ENCODE measurements around the gene PMVK. TPM values are rescaled to one million over a fixed set of nuclear protein-coding genes. Genes with fewer than 3 reads are reported as not detected.

PMVK gene
- total RNA-seq, 1 donor from 2014 or later: 9.6 TPM

DNA sequence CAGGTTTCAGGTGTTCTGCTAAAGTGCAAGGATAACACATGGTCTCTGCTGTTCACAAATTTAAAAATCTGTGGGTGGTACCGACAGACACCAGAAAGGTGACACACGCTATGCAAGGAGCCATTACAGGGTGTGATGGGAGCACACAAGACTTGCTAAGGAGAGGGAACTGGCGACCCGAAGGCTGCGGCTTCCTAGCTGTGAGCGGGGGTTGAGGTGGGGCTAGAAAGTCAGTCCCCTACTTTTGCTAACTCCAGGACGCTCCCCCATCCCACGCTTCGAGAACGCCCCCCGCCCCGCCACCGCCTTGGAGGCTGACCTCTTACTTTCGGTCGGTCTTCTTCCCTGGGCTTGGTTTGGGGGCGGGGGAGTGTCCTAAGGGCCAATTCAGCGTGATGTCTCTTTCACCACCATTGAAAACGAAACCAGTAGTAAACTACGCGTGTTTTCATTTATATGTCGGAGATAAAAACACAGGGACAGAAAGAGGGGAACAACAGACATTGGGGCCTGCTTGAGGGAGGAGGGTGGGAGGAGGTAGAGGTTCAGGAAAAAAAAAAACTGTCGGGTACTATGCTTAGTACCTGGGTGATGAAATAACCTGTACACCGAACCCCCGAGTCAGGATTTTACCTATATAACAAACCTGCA, 39.0 kb upstream of the PMVK start:
- intact Hi-C loops (cut with DNase I): loop anchor here (1.0 to 2.0 kb wide), 3 partner anchors 8 to 75 kb away; partner anchors contain the start of genes ADAM15 and FLAD1
- H3K9me3 ChIP-seq: no peaks in the 10 kb centered on the region
- peak overlapping the region; percentile 61 to 82 for H3K4me3 ChIP-seq
- TF ChIP-seq, protein P1, sequence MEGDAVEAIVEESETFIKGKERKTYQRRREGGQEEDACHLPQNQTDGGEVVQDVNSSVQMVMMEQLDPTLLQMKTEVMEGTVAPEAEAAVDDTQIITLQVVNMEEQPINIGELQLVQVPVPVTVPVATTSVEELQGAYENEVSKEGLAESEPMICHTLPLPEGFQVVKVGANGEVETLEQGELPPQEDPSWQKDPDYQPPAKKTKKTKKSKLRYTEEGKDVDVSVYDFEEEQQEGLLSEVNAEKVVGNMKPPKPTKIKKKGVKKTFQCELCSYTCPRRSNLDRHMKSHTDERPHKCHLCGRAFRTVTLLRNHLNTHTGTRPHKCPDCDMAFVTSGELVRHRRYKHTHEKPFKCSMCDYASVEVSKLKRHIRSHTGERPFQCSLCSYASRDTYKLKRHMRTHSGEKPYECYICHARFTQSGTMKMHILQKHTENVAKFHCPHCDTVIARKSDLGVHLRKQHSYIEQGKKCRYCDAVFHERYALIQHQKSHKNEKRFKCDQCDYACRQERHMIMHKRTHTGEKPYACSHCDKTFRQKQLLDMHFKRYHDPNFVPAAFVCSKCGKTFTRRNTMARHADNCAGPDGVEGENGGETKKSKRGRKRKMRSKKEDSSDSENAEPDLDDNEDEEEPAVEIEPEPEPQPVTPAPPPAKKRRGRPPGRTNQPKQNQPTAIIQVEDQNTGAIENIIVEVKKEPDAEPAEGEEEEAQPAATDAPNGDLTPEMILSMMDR (IDR thresholded peaks at IDR 0.05): no peak
- no peaks in the 10 kb centered on the region for H3K27me3 ChIP-seq
- peak in 1 of 2 donors; percentile 79 for DNase-seq (ENCODE audit: low spot score in 2 of 2)
- peaks cover 20 to 22% of the 10 kb centered on the region in 2 donors for H3K4me1 ChIP-seq
- peak overlapping the region; percentile 95 to 99 for H3K27ac ChIP-seq
- H3K36me3 ChIP-seq: peaks cover 5% of the 10 kb centered on the region in 2 donors

DNA sequence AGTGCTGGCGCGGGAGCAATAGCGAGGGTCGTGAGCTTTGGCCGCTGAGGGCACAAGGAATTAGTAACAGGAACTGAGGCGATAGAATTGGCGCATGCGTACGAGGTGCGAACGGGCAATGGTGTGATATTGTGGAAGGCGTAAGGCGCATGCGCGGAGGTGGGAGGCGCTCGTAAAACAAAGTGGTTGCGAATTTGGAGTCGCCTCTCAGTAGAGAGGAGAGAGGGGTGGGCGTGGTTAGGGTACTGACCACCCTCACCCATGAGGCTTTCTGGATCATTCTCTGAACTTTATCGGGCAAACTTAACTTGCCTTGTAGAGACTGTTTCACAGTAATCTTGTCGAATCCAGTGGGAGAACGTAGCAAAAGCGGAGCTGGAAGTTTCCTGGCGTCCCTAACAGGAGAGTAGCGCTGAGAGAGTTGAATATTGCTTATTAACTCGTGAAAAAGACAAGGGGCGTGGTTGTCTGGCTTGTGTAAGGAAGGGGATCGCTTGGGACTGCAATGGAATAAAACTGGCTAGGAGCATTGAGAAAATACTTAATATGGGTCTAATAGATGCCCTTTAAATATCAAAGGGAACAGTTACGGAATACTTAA, 38.4 kb upstream of the PMVK start:
- H3K27me3 ChIP-seq: no peaks in the 10 kb centered on the region
- H3K27ac ChIP-seq: peak overlapping the region; percentile 95 to 99
- intact Hi-C loops (cut with DNase I): loop anchor here (1.0 to 2.0 kb wide), 4 partner anchors 8 to 76 kb away; partner anchors contain the start of genes ADAM15, FLAD1 and ZBTB7B
- DNase-seq (ENCODE audit: low spot score in 2 of 2): peak; percentile 83 to 97
- peaks cover 5% of the 10 kb centered on the region in 2 donors for H3K36me3 ChIP-seq
- peaks cover 21 to 28% of the 10 kb centered on the region in 2 donors for H3K4me1 ChIP-seq
- TF ChIP-seq, protein P1 (IDR thresholded peaks at IDR 0.05): no peak
- H3K9me3 ChIP-seq: no peaks in the 10 kb centered on the region
- H3K4me3 ChIP-seq: peak overlapping the region; percentile 61 to 82

DNA sequence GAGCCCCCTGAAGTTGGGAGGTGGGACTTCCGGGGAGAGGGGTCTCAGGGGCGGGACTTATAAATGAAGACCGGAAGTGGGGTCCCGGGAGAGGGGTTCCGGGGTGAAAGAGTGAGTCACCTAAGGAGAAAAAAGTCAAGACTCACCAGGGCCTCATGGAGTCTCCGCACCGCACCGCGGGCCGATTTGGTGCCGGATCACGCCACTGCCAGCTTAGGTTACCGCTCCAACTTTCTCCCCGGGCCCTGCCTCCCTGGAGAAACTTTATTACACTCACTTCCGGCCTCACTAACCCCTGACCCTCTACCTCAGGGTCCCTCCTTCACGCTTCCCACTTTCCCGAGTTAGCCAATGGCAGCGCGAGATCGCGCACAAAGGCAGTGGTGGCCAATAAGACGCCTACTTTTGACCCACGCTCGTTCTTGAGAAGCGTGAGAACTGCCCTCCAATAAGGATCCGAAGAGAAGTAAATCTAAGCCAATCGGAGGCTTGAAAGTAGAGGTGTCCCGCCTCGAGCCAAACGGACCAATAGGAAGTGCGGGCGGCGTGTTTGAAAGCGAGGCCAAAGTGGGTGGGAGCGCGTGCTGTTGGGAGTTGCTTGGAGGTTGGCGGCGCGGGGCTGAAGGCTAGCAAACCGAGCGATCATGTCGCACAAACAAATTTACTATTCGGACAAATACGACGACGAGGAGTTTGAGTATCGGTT, 37.7 kb upstream of the PMVK start, which contains the start of gene CKS1B:
Gene CKS1B, plus strand, starts transcription at position 580 of the 706 bp plus-strand sequence. Its CDS starts 65 bp downstream, at position 645.
- Histone ChIP-seq H3K27ac (peak within 1 kb of the TSS; percentile 95 to 99), H3K27me3 (no peaks in the 10 kb centered on the region), H3K4me3 (peak within 1 kb of the TSS; percentile 61 to 82), H3K36me3 (peaks cover 5% of the 10 kb centered on the region in 2 donors), H3K4me1 (peaks cover 22 to 33% of the 10 kb centered on the region in 2 donors), H3K9me3 (no peaks in the 10 kb centered on the region)
- TF ChIP-seq, protein P1 (IDR thresholded peaks at IDR 0.05): no peak
- DNase-seq (ENCODE audit: low spot score in 2 of 2): peak; percentile 97 to 99
- intact Hi-C loops (cut with DNase I): loop anchor here (1.0 to 2.0 kb wide), 3 partner anchors 28 to 77 kb away; partner anchors contain the start of genes ADAM15 and ZBTB7B

DNA sequence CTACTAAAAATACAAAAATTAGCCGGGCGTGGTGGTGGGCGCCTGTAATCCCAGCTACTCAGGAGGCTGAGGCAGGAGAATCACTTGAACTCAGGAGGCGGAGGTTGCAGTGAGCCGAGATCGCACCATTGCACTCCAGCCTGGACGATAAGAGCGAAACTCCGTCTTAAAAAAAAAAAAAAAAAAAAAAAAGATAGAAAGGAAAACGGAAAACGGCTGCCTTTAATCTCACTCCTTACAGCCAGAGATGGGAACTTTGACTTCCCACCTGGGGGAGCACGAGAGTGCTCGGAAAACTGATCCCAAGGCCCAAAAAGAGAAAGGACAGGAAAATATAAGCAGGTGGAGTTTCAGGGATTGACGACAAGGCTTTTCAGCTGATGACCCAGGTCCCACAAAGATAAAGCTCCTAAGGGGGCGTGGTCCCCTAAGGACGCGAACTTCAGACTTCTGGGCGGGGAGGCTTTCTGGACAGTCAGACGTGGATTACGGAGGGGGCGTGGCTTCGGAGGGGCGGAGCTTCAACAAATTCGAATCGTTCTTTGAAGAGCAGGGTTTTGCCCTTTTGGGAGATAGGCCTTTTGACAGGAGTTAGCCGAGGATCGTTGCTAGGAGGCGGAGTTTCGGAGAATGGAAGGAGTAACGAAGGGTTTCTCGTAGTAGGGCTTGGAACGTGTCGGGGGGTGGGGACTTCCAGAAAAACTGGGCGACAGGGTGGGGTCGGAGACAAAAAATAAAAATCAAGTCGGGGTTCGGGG, 37.0 kb upstream of the PMVK start:
- TF ChIP-seq, protein P1 (IDR thresholded peaks at IDR 0.05): peak in 1 of 3 experiments; percentile 26
- Histone ChIP-seq H3K9me3 (no peaks in the 10 kb centered on the region), H3K4me1 (peaks cover 22 to 35% of the 10 kb centered on the region in 2 donors), H3K36me3 (peaks cover 5 to 8% of the 10 kb centered on the region in 2 donors), H3K27me3 (no peaks in the 10 kb centered on the region), H3K27ac (peak overlapping the region; percentile 95 to 99), H3K4me3 (peak overlapping the region; percentile 61 to 82)
- peak; percentile 92 to 99 for DNase-seq (ENCODE audit: low spot score in 2 of 2)
- intact Hi-C loops (cut with DNase I): loop anchor here (1.0 to 2.0 kb wide), 3 partner anchors 29 to 77 kb away; partner anchors contain the start of genes ADAM15 and ZBTB7B
